Suprapubic skin (tissue), 4 donors: ENCODE results near the gene PSTPIP1. TPM values are rescaled to one million over a fixed set of nuclear protein-coding genes. Genes with fewer than 3 reads are reported as not detected.

ENCODE experiments used
- DNase-seq, 2 donors: peaks; one replicate each; pipeline ENCODE4 v3.0.0-alpha.2; 2019; ENCODE audit warnings: low spot score in 2 of 2
- H3K27ac ChIP-seq: fragments of 200-600 bp; sonication (generic); one replicate; pipeline ENCODE4 v1.5.1; 2019
- H3K27me3 ChIP-seq: fragments of 200-600 bp; sonication (generic); one replicate; pipeline ENCODE4 v1.5.1; 2019
- H3K36me3 ChIP-seq: fragments of 200-600 bp; sonication (generic); one replicate; pipeline ENCODE4 v1.5.1; 2019
- H3K4me1 ChIP-seq: fragments of 200-600 bp; sonication (generic); one replicate; pipeline ENCODE4 v1.5.1; 2019
- H3K4me3 ChIP-seq: fragments of 200-600 bp; sonication (generic); one replicate; pipeline ENCODE4 v1.5.1; 2019; ENCODE audit warnings: mild to moderate bottlenecking
- H3K9me3 ChIP-seq: fragments of 200-600 bp; sonication (generic); one replicate; pipeline ENCODE4 v1.5.1; 2019
- CTCF ChIP-seq, 2 donors: fragments of 200-600 bp in 1 of 2; fragments of 450-650 bp in 1 of 2; sonication (generic) in 1 of 2; IDR thresholded peaks; one replicate each; pipeline ENCODE4 v1.5.1; 2016 to 2019; ENCODE audit warnings: antibody characterized with exemption in 2 of 2, mild to moderate bottlenecking in 1 of 2, moderate library complexity in 1 of 2
- EP300 ChIP-seq: sonication (generic); formaldehyde crosslinking; IDR thresholded peaks from one replicate; pipeline ENCODE4 v1.6.1; 2017; ENCODE audit warnings: antibody characterized with exemption
- POLR2A ChIP-seq, 2 donors: fragments of 450-650 bp; IDR thresholded peaks; one replicate each; pipeline ENCODE4 v1.6.1; 2017; ENCODE audit warnings: antibody characterized with exemption in 2 of 2, mild to moderate bottlenecking in 2 of 2, moderate library complexity in 2 of 2
- POLR2AphosphoS5 ChIP-seq, 3 donors: sonication (generic); formaldehyde crosslinking; IDR thresholded peaks; one replicate each; pipeline ENCODE4 v1.6.1; 2017; ENCODE audit warnings: antibody characterized with exemption in 3 of 3
- WGBS: methylation state at CpG from one replicate; pipeline ENCODE4 v1.1.5; 2018; 5-methylcytosine and 5-hydroxymethylcytosine counted together
- total RNA-seq, 4 donors: library from RNA; depleted of rRNA; stranded (reverse); fragments of >200 nt; gene quantifications; one replicate each; pipeline ENCODE4 v1.1.0, GENCODE V29; 2016

The PSTPIP1 gene
- 1 to 10 TPM; 1.9 to 5.9 (median 2.6) TPM for total RNA-seq

- Histone ChIP-seq H3K4me1 (peaks cover 46% of the 10 kb centered on the region), H3K9me3 (no peaks in the 10 kb centered on the region), H3K4me3 (peak within 1 kb of the TSS; percentile 30), H3K27ac (peak within 1 kb of the TSS; percentile 23), H3K36me3 (no peaks in the 10 kb centered on the region), H3K27me3 (no peaks in the 10 kb centered on the region)
- peak; percentile 61 to 77 for DNase-seq
- 40% methylated on average over 23 of the region's 28 CpGs for WGBS
- TF ChIP-seq POLR2A (IDR thresholded peaks at IDR 0.05) (no peak), POLR2AphosphoS5 (IDR thresholded peaks at IDR 0.05) (no peak), EP300 (no peak), CTCF (IDR thresholded peaks at IDR 0.05) (no peak)
These were observed at the start of gene PSTPIP1 for GRCh38 chr15:76994971-76995945. Gene PSTPIP1, plus strand, starts transcription at chr15:76995126. Its CDS starts 448 bp downstream, at chr15:76995574.

- Histone ChIP-seq H3K27ac (no peak overlapping the region), H3K36me3 (peaks cover 37% of the 10 kb centered on the region), H3K27me3 (no peaks in the 10 kb centered on the region), H3K4me3 (no peak overlapping the region), H3K9me3 (no peaks in the 10 kb centered on the region), H3K4me1 (no peaks in the 10 kb centered on the region)
- no peak for TF ChIP-seq CTCF (IDR thresholded peaks at IDR 0.05)
- TF ChIP-seq POLR2AphosphoS5 (IDR thresholded peaks at IDR 0.05) = no peak
- DNase-seq = no peak
- 85% methylated on average over 2 of the region's 2 CpGs for WGBS
These were observed 49.3 kb upstream of the PSTPIP1 start for GRCh38 chr15:76945494-76946093.

GRCh38 chr15:76947454-76947853, 47.5 kb upstream of the PSTPIP1 start:
- WGBS = 93% methylated on average over 3 of the region's 3 CpGs
- no peak for DNase-seq
- Histone ChIP-seq H3K4me3 (no peak overlapping the region), H3K4me1 (no peaks in the 10 kb centered on the region), H3K27me3 (no peaks in the 10 kb centered on the region), H3K36me3 (peaks cover 43% of the 10 kb centered on the region), H3K27ac (no peak overlapping the region), H3K9me3 (no peaks in the 10 kb centered on the region)
- TF ChIP-seq CTCF (IDR thresholded peaks at IDR 0.05) (no peak), POLR2AphosphoS5 (IDR thresholded peaks at IDR 0.05) (no peak), POLR2A (IDR thresholded peaks at IDR 0.05) (no peak), EP300 (no peak)

GRCh38 chr15:76951220-76951619, 43.7 kb upstream of the PSTPIP1 start:
- Histone ChIP-seq H3K36me3 (peaks cover 33% of the 10 kb centered on the region), H3K27ac (no peak overlapping the region), H3K4me1 (no peaks in the 10 kb centered on the region), H3K4me3 (no peak overlapping the region), H3K9me3 (no peaks in the 10 kb centered on the region), H3K27me3 (no peaks in the 10 kb centered on the region)
- no peak for DNase-seq
- TF ChIP-seq POLR2AphosphoS5 (IDR thresholded peaks at IDR 0.05) = no peak
- no peak for TF ChIP-seq CTCF (IDR thresholded peaks at IDR 0.05)
- TF ChIP-seq POLR2A (IDR thresholded peaks at IDR 0.05) = no peak
- TF ChIP-seq EP300 = no peak
- WGBS = 80% methylated on average over 1 of the region's 1 CpG

- Histone ChIP-seq H3K9me3 (no peaks in the 10 kb centered on the region), H3K27me3 (no peaks in the 10 kb centered on the region), H3K36me3 (peaks cover 13% of the 10 kb centered on the region), H3K4me3 (no peak overlapping the region), H3K4me1 (no peaks in the 10 kb centered on the region), H3K27ac (no peak overlapping the region)
- no peak for DNase-seq
- TF ChIP-seq POLR2A (IDR thresholded peaks at IDR 0.05) (no peak), POLR2AphosphoS5 (IDR thresholded peaks at IDR 0.05) (no peak), EP300 (no peak), CTCF (IDR thresholded peaks at IDR 0.05) (no peak)
- 45% methylated on average over 3 of the region's 3 CpGs for WGBS
These were observed 41.0 kb upstream of the PSTPIP1 start for GRCh38 chr15:76953913-76954312.
